Daoy (cell line): ENCODE results near the gene DAAM2. TPM values are rescaled to one million over a fixed set of nuclear protein-coding genes. Genes with fewer than 3 reads are reported as not detected.
A peak's percentile ranks its signal among the peaks of the same experiment; 100 is the strongest.

Experiments used
- DNase-seq: peaks from one replicate; pipeline ENCODE4 v3.0.0-alpha.2; 2015; ENCODE audit warnings: low read depth
- total RNA-seq: library from RNA; depleted of rRNA; stranded (reverse); fragments of >200 nt; shearing (Covaris generic); gene quantifications from 2 replicates; pipeline ENCODE4 v1.2.3, GENCODE V29; 2014

DAAM2 gene
- total RNA-seq, 1 experiment from 2014 or later = 2.1 TPM

GRCh38 chr6:39908838-39909583 lies 116.8 kb downstream of the DAAM2 start:
- DNase-seq = no peak

DNA sequence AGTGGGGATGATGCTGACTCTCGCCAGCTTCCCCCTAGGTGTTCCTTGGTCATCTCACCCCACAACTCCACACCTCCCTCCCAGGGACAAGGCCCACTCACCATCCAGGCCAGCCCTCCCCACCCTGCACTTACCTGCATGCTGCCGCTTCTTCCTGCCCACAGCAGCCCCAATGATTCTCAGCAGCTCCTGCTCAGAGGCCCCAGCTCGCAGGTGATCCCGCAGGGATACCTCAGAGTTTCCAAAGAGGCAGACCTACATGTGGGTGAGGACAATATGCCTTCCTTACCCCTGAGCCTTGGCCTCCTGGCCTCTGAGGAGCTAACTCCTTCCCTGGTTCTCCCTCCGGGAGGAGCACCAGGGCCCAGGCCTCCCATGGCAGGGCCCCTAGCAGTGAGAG lies 117.5 kb downstream of the DAAM2 start:
- DNase-seq = no peak

DNA sequence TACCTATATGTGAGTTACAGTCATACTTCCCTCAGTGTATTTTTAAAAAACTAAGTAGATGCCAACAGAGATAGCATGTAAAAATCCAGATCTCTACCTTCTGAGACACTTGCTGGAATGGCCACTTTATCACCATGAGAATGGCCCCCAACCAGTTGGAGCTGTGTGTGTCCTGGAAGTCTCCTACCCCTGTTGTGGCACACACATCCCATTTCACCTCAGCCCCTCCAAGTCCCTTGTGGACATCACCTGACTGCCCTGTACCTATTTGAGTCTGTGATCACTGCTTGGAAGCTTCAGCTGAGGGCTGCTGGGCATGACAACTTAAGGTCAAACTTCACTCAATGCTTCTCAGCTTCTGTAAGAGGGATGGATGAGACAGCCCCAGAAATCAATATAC lies 118.0 kb downstream of the DAAM2 start:
- no peak for DNase-seq

DNA sequence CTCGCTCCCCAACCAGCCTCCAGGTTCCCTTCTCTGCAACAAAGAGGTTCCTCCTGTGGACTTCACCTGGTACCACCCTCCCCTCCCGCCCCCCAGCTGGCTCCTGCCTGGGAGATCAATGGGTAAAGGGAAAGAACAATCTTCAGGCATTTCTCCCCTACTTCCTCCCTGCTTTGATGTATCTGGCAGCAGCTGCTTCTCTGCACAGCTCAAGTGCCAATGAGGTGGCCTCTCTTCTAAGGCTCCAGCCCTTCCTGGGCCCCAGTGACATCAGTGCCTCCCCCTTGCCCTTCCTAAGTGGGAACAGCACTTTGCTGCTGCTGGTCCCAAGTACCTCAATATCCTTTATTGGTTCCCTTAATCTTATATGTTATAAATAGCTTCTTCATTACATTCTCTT lies 118.6 kb downstream of the DAAM2 start:
- no peak for DNase-seq

DNA sequence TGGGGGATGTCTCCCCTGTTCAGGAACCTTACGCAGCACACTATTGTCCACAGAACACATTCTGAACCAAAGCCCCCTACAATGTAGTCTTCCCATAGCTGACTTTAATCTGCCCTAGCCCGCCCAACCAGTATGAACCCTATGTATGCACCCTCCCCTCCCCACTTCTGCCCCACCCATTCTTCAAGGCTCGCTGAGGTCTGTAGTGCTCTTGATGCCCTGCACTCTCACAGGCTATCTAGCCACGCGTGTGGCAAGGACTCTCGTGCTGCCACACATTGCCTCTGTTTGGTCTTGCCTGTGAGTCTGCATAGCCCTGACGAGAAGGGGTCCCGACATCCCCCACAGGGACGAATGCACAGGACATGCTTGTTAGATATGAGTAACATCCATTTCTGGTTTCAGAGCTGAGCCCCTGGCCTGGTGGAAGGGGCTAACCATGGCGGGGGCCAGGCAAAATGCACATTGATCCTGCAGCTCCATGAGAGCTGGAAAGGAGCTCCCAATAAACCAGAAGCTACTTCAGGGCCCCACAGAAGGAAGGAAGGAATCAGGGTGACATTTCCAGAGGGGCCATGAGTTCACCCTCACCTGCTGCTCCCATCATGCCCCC lies 119.4 kb downstream of the DAAM2 start:
- DNase-seq = no peak

- DNase-seq = no peak
These were observed 120.3 kb downstream of the DAAM2 start for GRCh38 chr6:39912446-39912845.

DNA sequence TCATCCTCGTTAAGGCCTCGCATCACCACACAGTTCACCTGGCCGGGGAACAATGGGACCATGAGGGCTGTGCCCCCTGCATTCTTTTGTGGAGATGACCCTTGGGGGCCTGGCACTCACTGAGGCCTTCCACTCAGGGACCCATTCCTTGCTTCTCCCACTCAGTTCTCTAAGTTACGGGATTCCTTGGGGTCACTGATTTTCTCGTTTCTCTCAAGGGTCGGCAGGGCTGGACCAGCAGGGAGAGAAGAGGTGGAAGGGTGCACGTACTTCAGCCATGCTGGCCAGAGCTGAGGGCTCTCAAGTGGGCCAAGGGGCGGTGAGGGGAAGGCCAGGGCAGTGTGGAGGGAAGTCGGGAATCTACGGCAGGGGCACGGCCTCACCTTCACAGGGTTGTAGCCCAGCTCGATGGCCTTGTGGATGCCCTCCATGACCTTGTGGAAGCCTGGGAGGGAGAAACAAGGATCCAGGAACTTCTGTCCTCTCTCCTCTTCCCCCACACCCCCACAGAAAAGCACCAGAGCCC lies 121.3 kb downstream of the DAAM2 start:
- no peak for DNase-seq

- DNase-seq = no peak
These were observed 122.1 kb downstream of the DAAM2 start for GRCh38 chr6:39914239-39914638.

DNA sequence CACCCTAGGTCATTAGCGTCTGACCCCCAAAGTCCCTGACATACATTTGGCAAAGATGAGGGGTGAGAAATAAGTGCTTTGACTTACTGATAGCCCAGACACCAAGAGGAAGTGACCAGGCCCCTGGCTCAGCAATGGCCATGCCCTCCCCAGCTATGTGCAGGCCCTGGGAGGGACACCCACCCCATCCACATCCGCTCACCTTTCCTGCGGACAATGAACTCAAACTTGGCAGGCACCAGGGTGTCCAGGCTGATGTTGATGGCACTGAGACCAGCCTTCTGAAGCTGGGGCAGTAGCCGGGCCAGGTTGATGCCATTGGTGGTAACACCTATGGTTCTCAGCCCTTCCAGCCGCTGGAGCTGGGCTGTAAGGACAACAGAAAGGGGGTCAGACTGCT lies 123.7 kb downstream of the DAAM2 start:
- DNase-seq = no peak

- no peak for DNase-seq
These were observed 125.2 kb downstream of the DAAM2 start for GRCh38 chr6:39917329-39917728.

DNA sequence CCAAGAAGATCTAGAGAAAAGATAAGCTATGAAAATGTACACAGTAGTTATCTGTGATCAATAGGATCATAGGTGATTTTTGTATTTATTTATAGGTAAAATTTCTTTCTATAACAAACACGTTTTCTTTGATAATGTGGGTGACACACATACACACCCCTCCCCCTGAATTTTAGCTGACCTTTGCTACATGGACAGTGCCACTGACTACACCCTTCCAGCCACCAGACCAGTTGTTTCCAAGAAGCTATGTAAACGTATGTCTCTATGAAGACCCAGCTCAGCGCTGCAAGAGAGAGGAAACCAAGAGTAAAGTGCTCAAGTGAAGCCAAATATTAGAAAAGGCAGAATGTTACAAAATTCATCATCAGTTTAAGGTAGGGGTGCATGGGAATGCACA lies 125.8 kb downstream of the DAAM2 start:
- no peak for DNase-seq

DNA sequence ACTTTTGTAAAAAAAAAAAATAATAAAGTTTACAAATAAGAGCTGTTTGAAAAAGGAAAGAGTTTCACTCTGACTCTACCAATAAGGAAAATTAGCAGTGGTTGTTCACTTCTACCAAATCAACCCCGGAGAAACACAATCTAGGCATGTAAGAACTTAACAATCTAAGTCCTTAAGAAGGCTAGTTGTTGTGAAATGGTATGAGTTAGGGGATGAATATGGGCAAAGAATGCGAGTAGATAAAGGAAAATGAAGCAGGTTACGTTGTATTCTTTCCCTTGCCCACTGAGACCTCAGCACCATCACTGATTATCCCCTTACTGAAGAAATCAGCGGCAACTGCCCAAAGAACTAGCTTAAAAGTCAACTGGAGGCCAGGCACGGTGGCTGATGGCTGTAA lies 126.7 kb downstream of the DAAM2 start:
- no peak for DNase-seq

DNA sequence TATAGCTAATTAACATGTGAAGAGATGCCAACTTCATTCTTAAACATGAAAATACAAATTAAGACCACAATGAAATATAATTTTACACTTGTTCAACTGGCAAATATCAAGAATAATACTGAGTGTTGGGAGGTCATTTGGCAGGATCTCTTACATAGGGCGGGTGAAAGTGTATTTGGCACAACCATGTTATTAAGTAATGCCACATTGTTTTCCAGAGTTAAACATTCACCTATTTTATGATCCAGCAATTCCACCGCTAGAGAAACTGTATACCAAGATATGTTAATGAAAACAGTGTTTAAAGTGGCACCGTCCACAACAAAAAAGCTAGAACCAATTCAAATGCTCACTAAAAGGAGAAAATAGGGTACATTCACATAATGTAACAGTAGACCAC lies 128.0 kb downstream of the DAAM2 start:
- no peak for DNase-seq

DNA sequence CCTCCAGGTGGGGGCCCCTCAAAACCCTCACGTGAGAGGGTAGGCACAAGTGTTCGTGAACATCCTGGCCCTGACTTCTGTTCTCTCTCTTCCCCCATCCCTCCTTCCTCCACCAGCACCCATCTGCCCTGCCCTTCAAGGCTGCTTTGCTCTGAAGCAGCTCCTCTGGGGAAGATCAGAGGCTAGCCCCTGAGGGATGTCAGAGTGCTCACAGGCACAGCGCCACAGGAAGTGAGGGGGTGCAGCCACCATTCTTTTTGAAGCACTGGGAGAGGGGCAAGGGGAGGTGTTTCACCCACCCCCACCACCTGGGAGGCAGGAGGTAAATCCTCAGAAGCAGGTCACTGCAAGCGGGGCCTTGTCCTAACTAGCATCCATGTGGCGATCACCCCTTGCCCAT lies 130.6 kb downstream of the DAAM2 start:
- DNase-seq = no peak

GRCh38 chr6:39923394-39923793 lies 131.2 kb downstream of the DAAM2 start:
- no peak for DNase-seq

- DNase-seq = no peak
These were observed 131.7 kb downstream of the DAAM2 start for GRCh38 chr6:39923861-39924260.

DNA sequence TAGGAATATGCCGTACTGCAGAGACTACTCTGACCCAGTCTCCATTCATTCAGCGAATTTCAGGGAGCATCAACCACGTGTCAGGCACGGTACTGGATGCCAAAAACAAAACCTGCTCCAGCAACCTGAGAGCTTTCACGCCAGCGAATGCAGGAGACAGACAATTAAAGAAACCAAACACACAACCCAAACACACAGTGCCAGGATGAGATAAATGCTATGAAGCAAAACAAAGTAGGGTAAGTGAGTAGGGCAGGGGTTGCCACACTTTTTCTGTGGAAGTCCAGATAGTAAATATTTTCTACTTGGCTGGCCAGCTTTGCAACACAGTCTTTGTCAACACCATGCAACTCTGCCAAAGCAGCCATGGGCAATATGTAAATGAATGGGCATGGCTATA lies 132.1 kb downstream of the DAAM2 start:
- no peak for DNase-seq

DNA sequence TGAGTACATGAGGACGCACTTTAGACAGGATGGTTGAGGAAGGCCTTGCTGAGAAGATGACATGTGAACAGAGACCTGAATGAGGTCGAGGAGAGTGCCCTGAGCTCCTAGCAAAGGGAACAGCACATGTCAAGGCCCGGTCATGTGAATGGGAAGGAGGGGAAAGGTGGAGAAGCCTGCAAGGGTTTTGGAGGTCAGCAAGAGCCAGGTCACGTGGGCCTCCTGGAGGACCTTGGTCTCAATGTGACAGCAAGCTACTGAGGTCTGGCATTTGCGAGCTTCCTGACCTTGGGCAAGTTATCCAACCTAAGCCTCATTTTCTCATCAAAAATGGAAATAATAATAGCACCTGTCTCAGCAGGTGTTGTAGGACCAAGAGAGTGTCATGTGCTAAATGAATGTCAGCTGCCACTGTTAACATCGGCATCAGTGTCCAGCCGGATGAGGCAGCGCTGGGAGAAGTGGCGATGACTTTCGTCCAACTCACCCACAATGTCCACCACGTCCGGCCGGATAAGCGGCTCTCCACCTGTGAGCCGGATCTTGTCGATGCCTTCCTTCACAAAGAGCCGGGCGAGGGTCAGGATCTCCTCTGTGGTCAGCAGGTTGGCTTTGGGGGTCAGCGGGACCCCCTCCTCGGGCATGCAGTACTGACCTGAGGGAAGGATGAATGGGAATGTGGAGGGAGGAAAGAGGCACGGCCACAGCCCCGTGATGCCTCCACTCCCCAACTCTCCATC lies 133.2 kb downstream of the DAAM2 start:
- DNase-seq = no peak

GRCh38 chr6:39925931-39926290 lies 133.7 kb downstream of the DAAM2 start:
- no peak for DNase-seq

DNA sequence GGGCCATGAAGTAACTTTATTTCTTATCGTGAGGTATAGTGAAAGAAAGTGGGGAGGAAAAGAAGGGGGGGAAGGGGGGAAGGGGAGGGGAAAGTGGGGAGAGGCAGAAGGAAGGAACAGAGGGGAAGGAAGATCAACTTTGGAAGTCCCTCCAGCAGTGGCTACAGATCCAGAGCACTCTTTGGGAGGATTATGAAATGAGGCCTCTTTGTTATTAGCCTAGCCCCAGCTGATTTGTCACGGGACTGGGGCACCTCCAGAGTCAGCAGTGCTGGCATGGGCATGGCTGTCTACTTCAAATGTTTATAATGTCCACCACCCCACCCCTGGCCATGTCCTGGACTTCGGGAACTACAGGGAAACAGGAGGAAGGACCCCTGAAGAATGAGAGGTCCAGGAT lies 134.5 kb downstream of the DAAM2 start:
- DNase-seq = no peak

- DNase-seq = peak; percentile 61
These were observed 135.0 kb downstream of the DAAM2 start for GRCh38 chr6:39927159-39927558.

GRCh38 chr6:39929039-39929732 lies 137.0 kb downstream of the DAAM2 start:
- DNase-seq = peak; percentile 38
